ENCODE data around the gene HBP1.

GRCh38 chr7:107248551-107249316, 79.9 kb downstream of the HBP1 start:
- TF ChIP-seq CTCF (IDR thresholded peaks at IDR 0.05 in 8 of 11, conservative IDR thresholded peaks at IDR 0.05 in 3 of 11): no peak
- TF ChIP-seq POLR2AphosphoS5 (IDR thresholded peaks at IDR 0.05): no peak
- no peak for TF ChIP-seq POLR2A (IDR thresholded peaks at IDR 0.05)

Data from spleen (tissue), 7 donors.